ENCODE results near the gene CHST1.

The CHST1 gene

DNA sequence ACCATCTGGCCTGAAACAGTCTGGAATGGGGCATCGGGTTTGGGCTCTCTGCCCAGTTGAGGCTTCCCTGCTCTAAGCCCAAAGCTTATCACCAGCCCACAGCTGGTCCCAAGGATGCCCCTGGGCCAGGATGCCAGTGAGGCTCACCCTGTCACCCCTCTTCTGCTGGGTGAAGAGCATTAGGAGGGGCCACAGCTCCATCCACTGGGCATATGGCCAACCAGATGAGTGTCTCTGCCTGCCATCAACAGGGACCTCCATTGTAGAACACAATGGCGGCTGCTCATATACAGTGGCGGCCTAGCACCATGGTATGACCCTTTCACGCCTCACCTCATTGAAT is 5.6 kb downstream of the CHST1 start:
- DNase-seq = no peak

GRCh38 chr11:45659031-45659817 is 6.2 kb downstream of the CHST1 start:
- DNase-seq = no peak

- DNase-seq = no peak
Measured at GRCh38 chr11:45658292-45658991, 7.0 kb downstream of the CHST1 start.

GRCh38 chr11:45657496-45658260 is 7.7 kb downstream of the CHST1 start:
- DNase-seq = no peak

GRCh38 chr11:45655831-45656230 is 9.6 kb downstream of the CHST1 start:
- no peak for DNase-seq

GRCh38 chr11:45655347-45655756 is 10.1 kb downstream of the CHST1 start:
- DNase-seq = peak in 3 of 5 donors; percentile 20 to 46 (median 36)

GRCh38 chr11:45655012-45655283 is 10.5 kb downstream of the CHST1 start:
- DNase-seq = no peak

- no peak for DNase-seq
Measured at GRCh38 chr11:45654231-45655011, 11.0 kb downstream of the CHST1 start.

GRCh38 chr11:45653277-45653676 is 12.1 kb downstream of the CHST1 start:
- DNase-seq = no peak

- no peak for DNase-seq
Measured at GRCh38 chr11:45652781-45653180, 12.6 kb downstream of the CHST1 start.

DNA sequence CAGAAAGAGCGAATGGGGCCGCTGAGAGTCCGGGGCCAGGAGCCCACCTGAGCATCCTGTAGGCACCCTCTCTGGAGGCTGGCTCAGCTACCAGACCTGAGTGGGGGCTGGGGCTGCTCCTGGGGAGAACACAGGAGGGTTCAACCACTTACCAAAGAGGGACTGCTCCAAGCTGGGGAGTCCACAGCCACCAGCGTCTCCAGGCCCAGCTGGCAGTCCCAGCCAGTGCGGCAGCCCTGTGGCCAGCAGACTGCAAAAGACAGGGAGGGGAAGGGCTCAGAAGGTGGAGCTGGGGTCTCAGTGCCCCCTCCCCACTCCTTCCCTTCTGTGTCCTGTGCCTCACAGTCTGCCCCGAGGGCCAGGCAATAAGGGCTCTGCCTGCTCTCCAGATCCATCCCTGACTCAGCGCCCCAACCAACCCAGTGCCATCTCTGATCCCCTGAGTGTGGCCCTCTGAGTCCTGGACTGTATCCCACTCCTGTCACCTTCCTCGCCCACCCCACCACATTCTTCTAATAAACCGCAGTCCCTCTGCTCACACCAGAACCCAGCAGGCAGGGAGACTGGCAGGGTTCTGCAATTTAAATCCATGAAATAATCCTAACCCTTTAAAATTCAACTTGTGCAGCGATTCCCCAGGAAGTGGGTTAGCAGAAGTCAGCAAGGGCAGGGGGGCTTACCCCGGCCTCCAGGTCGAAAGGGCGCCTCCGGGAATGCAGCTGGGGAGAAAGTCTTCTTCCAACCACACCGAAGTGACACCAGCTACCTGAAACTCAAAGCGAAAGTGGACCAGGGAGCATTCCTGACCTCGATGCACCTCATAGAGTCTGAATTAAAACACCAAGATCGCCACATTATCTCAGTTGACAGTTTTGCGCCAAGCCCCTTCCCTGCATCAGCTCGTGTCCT is 13.3 kb downstream of the CHST1 start:
- DNase-seq = no peak

DNA sequence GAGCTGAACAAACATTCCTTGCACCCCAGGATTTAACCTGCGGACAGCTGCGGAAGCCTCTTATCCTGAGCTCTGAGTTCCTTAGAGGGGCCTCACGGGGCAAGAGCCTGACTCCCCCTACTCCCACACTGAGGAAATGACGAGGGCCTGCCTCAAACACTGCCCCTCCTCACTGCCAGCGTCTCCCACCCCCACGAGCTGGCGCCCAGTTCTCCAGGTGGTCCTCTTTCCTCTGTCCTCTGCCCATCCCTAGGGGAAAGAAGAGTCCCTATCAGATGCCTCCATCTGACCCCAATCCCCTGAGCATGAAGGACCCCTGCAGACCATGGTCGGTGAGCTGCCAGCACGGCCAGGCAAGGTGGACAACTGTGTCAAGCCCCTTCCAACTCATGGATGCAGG is 14.3 kb downstream of the CHST1 start:
- DNase-seq = no peak

GRCh38 chr11:45650166-45651095 is 15.0 kb downstream of the CHST1 start:
- no peak for DNase-seq

DNA sequence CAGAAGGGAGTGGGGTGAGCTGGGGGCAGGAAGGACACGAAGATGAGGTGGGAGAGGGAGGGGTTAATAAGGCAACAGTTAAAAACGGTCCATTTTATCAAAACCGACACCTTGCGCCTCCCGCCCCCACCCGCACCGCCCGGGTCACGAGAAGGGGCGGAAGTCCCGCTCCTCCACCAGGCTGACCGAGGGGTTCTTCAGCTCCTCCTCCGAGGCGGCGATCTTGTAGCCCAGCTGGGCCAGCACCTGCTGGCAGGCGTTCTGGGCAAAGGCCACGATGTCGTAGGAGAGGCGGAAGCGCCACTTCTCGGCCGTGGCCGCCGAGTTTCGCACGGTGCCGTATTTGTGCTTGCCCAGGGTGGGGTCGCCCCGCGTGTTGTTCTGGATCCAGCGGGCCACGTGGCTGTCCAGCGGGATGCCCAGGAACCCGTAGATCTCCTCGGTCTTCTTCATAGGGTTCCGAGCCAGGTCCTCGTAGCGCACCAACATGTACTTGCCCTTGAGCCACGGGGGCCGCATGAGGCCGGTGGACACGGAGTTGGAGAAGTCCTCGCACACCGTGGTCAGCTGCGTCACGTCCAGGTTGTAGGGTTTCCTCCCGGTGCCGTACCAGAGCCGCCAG is 15.8 kb downstream of the CHST1 start:
- DNase-seq = no peak

- no peak for DNase-seq
Measured at GRCh38 chr11:45648931-45649330, 16.5 kb downstream of the CHST1 start.

GRCh38 chr11:45647786-45648185 is 17.6 kb downstream of the CHST1 start:
- DNase-seq = no peak

GRCh38 chr11:45647329-45647728 is 18.1 kb downstream of the CHST1 start:
- no peak for DNase-seq

- no peak for DNase-seq
Measured at GRCh38 chr11:45646275-45646927, 19.0 kb downstream of the CHST1 start.

DNA sequence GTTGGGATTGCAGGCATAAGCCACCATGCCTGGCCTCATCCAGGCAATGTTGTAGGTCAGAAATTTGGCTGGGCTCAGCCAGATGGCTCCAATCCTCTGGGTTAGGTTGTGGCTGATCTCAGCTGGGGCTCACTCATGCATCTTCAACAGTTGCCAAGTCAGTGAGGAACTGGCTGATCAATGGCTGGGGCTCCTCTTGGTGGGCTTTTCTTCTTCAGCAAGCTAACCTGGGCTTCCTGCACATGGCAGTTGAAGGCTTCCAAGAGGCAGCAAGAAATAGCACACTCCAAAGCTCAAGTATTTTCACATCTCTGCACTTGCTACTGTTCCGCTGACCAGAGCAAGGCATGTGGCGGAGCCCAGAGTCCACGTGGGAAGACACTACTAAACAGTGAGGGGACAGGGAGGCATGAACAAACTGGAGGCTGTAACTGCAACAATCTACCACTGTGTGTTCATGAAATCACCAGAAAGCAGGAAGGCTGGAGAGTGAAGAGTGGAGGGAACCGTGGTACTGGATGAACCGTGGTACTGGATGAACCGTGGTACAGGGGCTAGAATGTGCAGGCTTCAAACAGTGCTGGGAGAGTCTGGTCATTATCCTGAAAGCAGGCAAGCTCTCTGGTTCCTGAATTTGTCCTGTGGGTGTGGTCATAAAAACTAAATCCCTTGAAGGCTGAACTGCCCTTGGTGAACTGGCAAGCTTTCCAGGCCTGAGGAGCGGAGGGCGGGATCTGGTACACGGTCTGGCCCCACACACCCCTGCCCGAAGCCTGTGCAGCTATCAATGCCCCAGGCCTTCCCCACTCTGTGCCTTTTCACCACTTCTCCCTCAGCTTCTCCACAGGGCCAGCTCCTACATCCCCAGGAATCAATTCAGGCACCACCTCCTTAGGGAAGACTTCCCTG is 20.2 kb downstream of the CHST1 start:
- DNase-seq = no peak

All from T-helper 1 cell (primary cell).